Measurements from ENCODE around the gene BMP6.

- no peak for TF ChIP-seq CTCF (conservative IDR thresholded peaks at IDR 0.05; ENCODE audit: low read length)
- no peak for TF ChIP-seq EZH2phosphoT487 (IDR thresholded peaks at IDR 0.05; ENCODE audit: borderline replicate concordance, low read depth, low read length)
These were observed 83.4 kb downstream of the BMP6 start for GRCh38 chr6:7809346-7809745.

Measured in OCI-LY7 (cell line).